RCC 7860 (cell line): ENCODE data around the gene FIGN.
A peak's percentile ranks its signal among the peaks of the same experiment; 100 is the strongest.

ENCODE experiments used
- DNase-seq: peaks from one replicate; pipeline ENCODE4 v3.0.0-alpha.2; 2015; ENCODE audit warnings: low spot score
- FAIRE-seq: peaks from 2 replicates; lab custom pipeline; 2012; peaks lifted over from hg19 to GRCh38; lab: Jason Lieb, UNC

Gene FIGN

GRCh38 chr2:163667064-163667887, 68.5 kb downstream of the FIGN start:
- DNase-seq (peak; percentile 93), FAIRE-seq (peak; percentile 95)

- FAIRE-seq (peak; percentile 76), DNase-seq (peak; percentile 59)
These were observed 70.0 kb downstream of the FIGN start for GRCh38 chr2:163665817-163666216.

GRCh38 chr2:163665051-163665450, 70.8 kb downstream of the FIGN start:
- FAIRE-seq (no peak), DNase-seq (no peak)

- peak; percentile 79 for DNase-seq
- peak; percentile 96 for FAIRE-seq
These were observed 71.2 kb downstream of the FIGN start for GRCh38 chr2:163664610-163665009.

- peak; percentile 78 for FAIRE-seq
- peak; percentile 61 for DNase-seq
These were observed 73.5 kb downstream of the FIGN start for GRCh38 chr2:163662141-163662780.

GRCh38 chr2:163659224-163659623, 76.6 kb downstream of the FIGN start:
- FAIRE-seq = peak; percentile 73

GRCh38 chr2:163658556-163658955, 77.3 kb downstream of the FIGN start:
- no peak for FAIRE-seq
- no peak for DNase-seq

More at GRCh38 chr2:163659224-163659623, 76.6 kb downstream of the FIGN start:
- peak; percentile 63 for DNase-seq

- DNase-seq (no peak), FAIRE-seq (no peak)
These were observed 78.5 kb downstream of the FIGN start for GRCh38 chr2:163657281-163657656.

GRCh38 chr2:163656622-163657280, 79.1 kb downstream of the FIGN start:
- no peak for DNase-seq
- FAIRE-seq = no peak

- FAIRE-seq (no peak), DNase-seq (no peak)
These were observed 80.1 kb downstream of the FIGN start for GRCh38 chr2:163655667-163656066.

- FAIRE-seq (no peak), DNase-seq (no peak)
These were observed 83.1 kb downstream of the FIGN start for GRCh38 chr2:163652751-163653150.

GRCh38 chr2:163649080-163649479, 86.7 kb downstream of the FIGN start:
- DNase-seq (no peak), FAIRE-seq (peak; percentile 15)

- DNase-seq (no peak), FAIRE-seq (no peak)
These were observed 88.5 kb downstream of the FIGN start for GRCh38 chr2:163647300-163647699.

- DNase-seq (no peak), FAIRE-seq (no peak)
These were observed 89.1 kb downstream of the FIGN start for GRCh38 chr2:163646687-163647086.

- FAIRE-seq (no peak), DNase-seq (no peak)
These were observed 91.6 kb downstream of the FIGN start for GRCh38 chr2:163644238-163644637.

GRCh38 chr2:163641986-163642385, 93.8 kb downstream of the FIGN start:
- DNase-seq = peak; percentile 37
- FAIRE-seq = peak; percentile 74

- FAIRE-seq (peak; percentile 84), DNase-seq (peak; percentile 35)
These were observed 95.1 kb downstream of the FIGN start for GRCh38 chr2:163640542-163641193.

- no peak for FAIRE-seq
These were observed 97.9 kb downstream of the FIGN start for GRCh38 chr2:163637871-163638270.

GRCh38 chr2:163633291-163633690, 102.5 kb downstream of the FIGN start:
- no peak for FAIRE-seq

More at GRCh38 chr2:163637871-163638270, 97.9 kb downstream of the FIGN start:
- no peak for DNase-seq

GRCh38 chr2:163630836-163631235, 105.0 kb downstream of the FIGN start:
- FAIRE-seq (no peak), DNase-seq (no peak)

More at GRCh38 chr2:163633291-163633690, 102.5 kb downstream of the FIGN start:
- no peak for DNase-seq

GRCh38 chr2:163626639-163627109, 109.1 kb downstream of the FIGN start:
- FAIRE-seq (peak; percentile 98), DNase-seq (peak; percentile 78)
